Spleen (tissue), 11 donors: ENCODE data around the gene MAGI2. TPM values are rescaled to one million over a fixed set of nuclear protein-coding genes. Genes with fewer than 3 reads are reported as not detected.

Experiments used
- DNase-seq: peaks from one replicate; pipeline ENCODE4 v3.0.0-alpha.2; 2020
- H3K27ac ChIP-seq, 8 donors: fragments of 200-600 bp; sonication (generic) in 7 of 8; 1 replicate in 4 of 8; 2 replicates in 4 of 8; pipeline versions ENCODE4 v1.5.0 to v1.8.0; 2016 to 2021; ENCODE audit warnings: inconsistent platforms in 4 of 8, mild to moderate bottlenecking in 4 of 8, moderate library complexity in 1 of 8
- H3K27me3 ChIP-seq, 7 donors: fragments of 200-600 bp; sonication (generic) in 6 of 7; replicated peaks in 1 of 7; 1 replicate in 4 of 7; 2 replicates in 3 of 7; pipeline versions ENCODE4 v1.5.0 to v1.8.0; 2016 to 2021; ENCODE audit warnings: inconsistent platforms in 3 of 7, mild to moderate bottlenecking in 1 of 7
- H3K36me3 ChIP-seq, 6 donors: fragments of 200-600 bp; sonication (generic) in 5 of 6; 1 replicate in 4 of 6; 2 replicates in 2 of 6; pipeline versions ENCODE4 v1.5.0 to v1.8.0; 2016 to 2021; ENCODE audit warnings: inconsistent platforms in 2 of 6
- H3K4me1 ChIP-seq, 6 donors: fragments of 200-600 bp; sonication (generic) in 5 of 6; 1 replicate in 3 of 6; 2 replicates in 3 of 6; pipeline versions ENCODE4 v1.5.0 to v1.8.0; 2016 to 2021; ENCODE audit warnings: inconsistent platforms in 3 of 6
- H3K4me3 ChIP-seq, 8 donors: fragments of 200-600 bp; sonication (generic) in 7 of 8; 1 replicate in 4 of 8; 2 replicates in 4 of 8; pipeline versions ENCODE4 v1.5.0 to v1.8.0; 2016 to 2021; ENCODE audit warnings: inconsistent platforms in 4 of 8, mild to moderate bottlenecking in 4 of 8, moderate library complexity in 2 of 8
- H3K9me3 ChIP-seq, 8 donors: fragments of 200-600 bp; sonication (generic) in 7 of 8; 1 replicate in 4 of 8; 2 replicates in 4 of 8; pipeline versions ENCODE4 v1.5.0 to v1.8.0; 2016 to 2021; ENCODE audit warnings: inconsistent platforms in 4 of 8
- CTCF ChIP-seq, 11 experiments: fragments of 200-600 bp in 7 of 11; fragments of 450-650 bp in 4 of 11; sonication (generic) in 4 of 11; IDR thresholded peaks in 8 of 11; conservative IDR thresholded peaks in 3 of 11; 1 replicate in 7 of 11; 2 replicates in 4 of 11; pipeline versions ENCODE4 v1.4.0 to v1.8.0; 2016 to 2021; ENCODE audit warnings: antibody characterized with exemption in 11 of 11, inconsistent platforms in 4 of 11, mild to moderate bottlenecking in 1 of 11
- POLR2A ChIP-seq, 3 donors: fragments of 450-650 bp; IDR thresholded peaks; one replicate each; pipeline ENCODE4 v1.5.1; 2017; ENCODE audit warnings: antibody characterized with exemption in 3 of 3, mild to moderate bottlenecking in 1 of 3
- POLR2AphosphoS5 ChIP-seq, 3 donors: sonication (generic); formaldehyde crosslinking; IDR thresholded peaks; one replicate each; pipeline ENCODE4 v1.5.1; 2017; ENCODE audit warnings: antibody characterized with exemption in 3 of 3
- WGBS, 5 donors: extraction: QIAGEN DNeasy Blood & Tissue Kit in 3 of 5; methylation state at CpG; one replicate each; pipeline versions ENCODE4 v1.1.5 to v1.1.7; 2013 to 2018; 5-methylcytosine and 5-hydroxymethylcytosine counted together
- intact Hi-C: fragments of 100-400 bp; cut with DNase I; formaldehyde crosslinking; loops from one replicate; pipeline ENCODE4 v1.15.0; 2023; ENCODE audit warnings: low total_unique reads
- polyA plus RNA-seq, 3 donors: library from polyadenylated mRNA; stranded (reverse); fragments of 200-250 nt; gene quantifications; one replicate each; pipeline ENCODE4 v1.2.1, GENCODE V29; 2013
- total RNA-seq, 7 donors: library from RNA; depleted of rRNA in 3 of 7; stranded (reverse); fragments of >200 nt in 3 of 7; fragmentation: NEBNext Ultra II Directional in 4 of 7; extraction: Animal tissue kit (Norgen Biotek cat#: 25700) in 4 of 7; gene quantifications; one replicate each; pipeline versions ENCODE4 v1.1.0 to v1.2.1, GENCODE V29; 2016 to 2021
- donor health status: healthy with polysubstance abuse.
- donor health status: DM: no; HTN: no; CAD: no; lungs with moderate emphysema.
- donor health status: DM: no; HTN: no; CAD: no.
- donor health status: Bipolar disorder and iron deficiency.
- donor health status: healthy.
- donor health status: DM: no; HTN: no; CAD: no.
- donor health status: DM: yes; HTN: yes; CAD: no.

Gene MAGI2
- total and polyA plus RNA-seq, 10 donors = 0.74 to 18.1 (median 11.1) TPM

DNA sequence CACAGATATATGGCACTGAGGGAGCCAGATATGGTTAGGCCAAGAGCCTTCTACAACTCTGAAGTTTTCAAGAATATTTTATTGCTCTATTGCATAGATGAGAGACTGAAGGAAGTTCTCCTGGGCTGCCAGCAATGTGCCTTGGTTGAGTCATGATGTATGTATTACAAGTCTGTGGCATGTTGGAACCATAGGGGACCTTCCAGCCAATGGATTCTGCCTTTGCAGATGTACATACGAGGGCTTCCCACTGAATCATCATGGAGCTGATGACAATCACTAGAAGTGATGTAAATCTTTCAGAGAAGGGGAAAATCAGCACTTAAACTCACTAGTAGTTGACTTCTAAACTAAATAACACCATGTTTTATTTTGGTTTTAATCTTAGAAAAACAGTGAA is 1235.4 kb downstream of the MAGI2 start:
- no peak for DNase-seq
- WGBS, 5 donors = 61 to 83% (median 69%) methylated on average over 1 of the region's 1 CpG
- Histone ChIP-seq H3K4me3 (no peak overlapping the region), H3K27me3 (no peaks in the 10 kb centered on the region), H3K27ac (no peak overlapping the region), H3K36me3 (no peaks in the 10 kb centered on the region), H3K9me3 (no peaks in the 10 kb centered on the region), H3K4me1 (no peaks in the 10 kb centered on the region)
- intact Hi-C loops = no loop called here
- no peak for TF ChIP-seq POLR2AphosphoS5 (IDR thresholded peaks at IDR 0.05)
- TF ChIP-seq POLR2A (IDR thresholded peaks at IDR 0.05) = no peak
- no peak for TF ChIP-seq CTCF (IDR thresholded peaks at IDR 0.05 in 8 of 11, conservative IDR thresholded peaks at IDR 0.05 in 3 of 11)

DNA sequence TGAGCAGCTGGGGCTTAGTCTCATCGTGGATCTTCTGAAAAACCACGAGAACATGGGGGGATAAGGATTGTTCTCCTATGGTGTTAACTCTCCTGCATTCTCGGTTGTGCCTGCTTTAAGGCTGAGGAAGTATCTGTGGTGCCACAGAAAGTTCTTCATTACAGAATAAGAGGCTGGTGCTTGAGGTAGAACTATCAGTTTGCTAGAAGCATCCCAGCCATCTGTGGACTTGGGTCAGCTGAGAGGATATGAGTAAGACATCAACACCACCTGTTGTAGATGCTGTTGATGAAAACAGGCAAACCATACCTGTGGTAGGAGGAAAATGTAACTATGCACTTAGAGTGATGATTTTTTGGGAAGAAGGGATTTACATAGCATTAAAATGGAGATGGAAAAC is 1238.3 kb downstream of the MAGI2 start:
- no peaks in the 10 kb centered on the region for H3K27me3 ChIP-seq
- no peaks in the 10 kb centered on the region for H3K4me1 ChIP-seq
- WGBS, 5 donors = 71 to 86% (median 82%) methylated on average over 3 of the region's 3 CpGs
- intact Hi-C loops = no loop called here
- no peaks in the 10 kb centered on the region for H3K9me3 ChIP-seq
- no peak for TF ChIP-seq CTCF (IDR thresholded peaks at IDR 0.05 in 8 of 11, conservative IDR thresholded peaks at IDR 0.05 in 3 of 11)
- no peak for TF ChIP-seq POLR2A (IDR thresholded peaks at IDR 0.05)
- TF ChIP-seq POLR2AphosphoS5 (IDR thresholded peaks at IDR 0.05) = no peak
- no peak overlapping the region for H3K27ac ChIP-seq
- no peak overlapping the region for H3K4me3 ChIP-seq
- no peaks in the 10 kb centered on the region for H3K36me3 ChIP-seq
- DNase-seq = no peak

DNA sequence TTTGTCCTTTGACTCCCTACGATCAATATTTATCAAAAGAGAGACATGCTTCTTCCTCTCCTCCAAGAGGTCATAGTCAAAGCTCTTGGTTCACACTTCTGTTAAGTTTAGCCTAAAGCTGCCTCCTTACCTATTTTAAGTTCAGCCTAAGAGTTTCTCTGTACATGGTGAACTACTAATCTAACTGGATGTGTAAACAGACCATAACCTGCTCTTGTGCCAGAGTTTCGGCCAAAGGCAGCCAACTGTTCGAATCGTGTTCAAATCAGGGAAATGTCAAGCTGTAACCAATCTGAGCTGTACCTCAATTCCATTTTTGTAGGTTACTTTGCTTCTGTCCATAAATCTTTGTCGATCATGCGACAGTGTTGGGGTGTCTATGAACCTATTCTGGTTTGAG is 1240.1 kb downstream of the MAGI2 start:
- H3K4me3 ChIP-seq = no peak overlapping the region
- DNase-seq = no peak
- no peak overlapping the region for H3K27ac ChIP-seq
- TF ChIP-seq POLR2AphosphoS5 (IDR thresholded peaks at IDR 0.05) (no peak), POLR2A (IDR thresholded peaks at IDR 0.05) (no peak), CTCF (IDR thresholded peaks at IDR 0.05 in 8 of 11, conservative IDR thresholded peaks at IDR 0.05 in 3 of 11) (no peak)
- no peaks in the 10 kb centered on the region for H3K36me3 ChIP-seq
- intact Hi-C loops = no loop called here
- WGBS, 5 donors = 91 to 97% (median 94%) methylated on average over 6 of the region's 6 CpGs
- no peaks in the 10 kb centered on the region for H3K27me3 ChIP-seq
- H3K4me1 ChIP-seq = no peaks in the 10 kb centered on the region
- H3K9me3 ChIP-seq = no peaks in the 10 kb centered on the region

GRCh38 chr7:78212476-78213060 is 1240.9 kb downstream of the MAGI2 start:
- Histone ChIP-seq H3K9me3 (no peaks in the 10 kb centered on the region), H3K36me3 (no peaks in the 10 kb centered on the region), H3K27ac (no peak overlapping the region), H3K4me1 (no peaks in the 10 kb centered on the region), H3K27me3 (no peaks in the 10 kb centered on the region), H3K4me3 (no peak overlapping the region)
- WGBS, 5 donors = 91 to 100% (median 96%) methylated on average over 3 of the region's 3 CpGs
- DNase-seq = no peak
- intact Hi-C loops = no loop called here
- TF ChIP-seq CTCF (IDR thresholded peaks at IDR 0.05 in 8 of 11, conservative IDR thresholded peaks at IDR 0.05 in 3 of 11) = no peak
- no peak for TF ChIP-seq POLR2A (IDR thresholded peaks at IDR 0.05)
- TF ChIP-seq POLR2AphosphoS5 (IDR thresholded peaks at IDR 0.05) = no peak
